GM10266 (cell line): ENCODE data around the gene SLC6A16.

Experiments used
- DNase-seq: peaks from one replicate; pipeline ENCODE4 v3.0.0; 2012; ENCODE audit errors: extremely low spot score
- TF ChIP-seq, protein P1 (sequence below): IDR thresholded peaks from 2 replicates; pipeline ENCODE4 v1.5.1; 2012; ENCODE audit warnings: mild to moderate bottlenecking, low read depth; ENCODE audit not compliant: control insufficient read depth, insufficient read depth; ENCODE audit errors: missing control alignments

SLC6A16 gene

DNA sequence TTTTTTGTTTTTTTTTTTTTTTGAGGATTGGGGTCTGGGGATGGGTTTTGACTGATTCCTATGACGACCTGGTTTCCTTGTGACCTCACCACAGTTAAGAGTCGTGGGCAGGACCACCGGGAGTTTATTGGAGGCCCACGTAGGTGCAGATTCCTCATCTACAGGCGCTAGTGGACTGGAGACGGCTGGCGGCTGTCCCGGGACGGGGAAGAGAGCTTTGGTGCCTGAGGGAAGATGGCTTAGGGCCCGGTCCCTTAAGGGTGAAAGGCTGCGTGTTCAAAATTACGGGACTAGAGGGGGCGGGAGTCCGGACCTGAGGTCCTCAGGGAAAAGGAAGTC is 37.9 kb upstream of the SLC6A16 start:
- TF ChIP-seq, protein P1, sequence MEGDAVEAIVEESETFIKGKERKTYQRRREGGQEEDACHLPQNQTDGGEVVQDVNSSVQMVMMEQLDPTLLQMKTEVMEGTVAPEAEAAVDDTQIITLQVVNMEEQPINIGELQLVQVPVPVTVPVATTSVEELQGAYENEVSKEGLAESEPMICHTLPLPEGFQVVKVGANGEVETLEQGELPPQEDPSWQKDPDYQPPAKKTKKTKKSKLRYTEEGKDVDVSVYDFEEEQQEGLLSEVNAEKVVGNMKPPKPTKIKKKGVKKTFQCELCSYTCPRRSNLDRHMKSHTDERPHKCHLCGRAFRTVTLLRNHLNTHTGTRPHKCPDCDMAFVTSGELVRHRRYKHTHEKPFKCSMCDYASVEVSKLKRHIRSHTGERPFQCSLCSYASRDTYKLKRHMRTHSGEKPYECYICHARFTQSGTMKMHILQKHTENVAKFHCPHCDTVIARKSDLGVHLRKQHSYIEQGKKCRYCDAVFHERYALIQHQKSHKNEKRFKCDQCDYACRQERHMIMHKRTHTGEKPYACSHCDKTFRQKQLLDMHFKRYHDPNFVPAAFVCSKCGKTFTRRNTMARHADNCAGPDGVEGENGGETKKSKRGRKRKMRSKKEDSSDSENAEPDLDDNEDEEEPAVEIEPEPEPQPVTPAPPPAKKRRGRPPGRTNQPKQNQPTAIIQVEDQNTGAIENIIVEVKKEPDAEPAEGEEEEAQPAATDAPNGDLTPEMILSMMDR: no peak
- peak; percentile 46 for DNase-seq

DNA sequence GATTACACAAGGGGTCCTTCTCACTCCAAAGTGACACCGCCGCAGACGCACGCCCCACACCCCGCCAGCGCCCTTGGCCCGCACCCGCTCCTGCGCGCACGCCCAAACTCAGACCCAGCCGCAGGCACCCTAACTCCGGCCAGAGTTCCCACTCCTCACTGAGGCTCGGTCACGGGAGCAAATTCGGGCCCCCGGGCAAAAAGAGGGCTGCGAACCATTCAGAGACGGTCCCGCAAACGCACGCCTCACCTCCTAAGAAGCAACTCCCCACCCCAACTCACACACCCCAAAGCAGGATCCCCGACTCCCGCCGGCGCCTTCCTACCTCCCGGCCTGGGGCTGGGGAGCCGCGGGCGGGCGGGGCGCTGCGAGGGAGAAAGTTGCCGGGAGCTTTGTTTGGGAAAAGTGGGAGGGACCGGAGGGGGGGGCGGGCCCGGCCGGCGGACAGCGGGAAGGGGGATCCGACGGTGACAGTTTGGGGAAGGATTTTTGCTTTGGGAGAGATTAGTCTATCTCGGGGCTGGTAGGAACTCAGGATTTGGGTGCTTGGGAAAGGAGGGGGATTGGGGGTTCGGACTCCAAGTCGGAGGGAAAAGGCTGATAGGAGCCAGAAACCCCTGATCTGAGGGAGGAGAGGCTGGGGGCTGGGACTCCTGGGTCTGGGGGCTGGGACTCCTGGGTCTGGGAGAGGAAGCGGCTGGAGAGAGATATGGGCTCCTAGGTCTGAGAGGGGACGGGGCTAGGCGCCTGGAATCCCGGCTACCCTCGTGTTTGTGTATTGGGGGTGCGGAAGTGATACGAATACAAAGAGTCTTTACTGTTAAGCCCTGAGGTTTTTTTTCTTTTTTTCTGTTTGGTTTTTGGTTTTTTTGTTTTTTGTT is 37.3 kb upstream of the SLC6A16 start, which contains the start of gene TEAD2:
Gene TEAD2, minus strand, starts transcription at position 369 of the 881 bp plus-strand sequence. CDS start 2,341 bp downstream, outside the sequence.
- no peak for DNase-seq
- TF ChIP-seq, protein P1: no peak

DNA sequence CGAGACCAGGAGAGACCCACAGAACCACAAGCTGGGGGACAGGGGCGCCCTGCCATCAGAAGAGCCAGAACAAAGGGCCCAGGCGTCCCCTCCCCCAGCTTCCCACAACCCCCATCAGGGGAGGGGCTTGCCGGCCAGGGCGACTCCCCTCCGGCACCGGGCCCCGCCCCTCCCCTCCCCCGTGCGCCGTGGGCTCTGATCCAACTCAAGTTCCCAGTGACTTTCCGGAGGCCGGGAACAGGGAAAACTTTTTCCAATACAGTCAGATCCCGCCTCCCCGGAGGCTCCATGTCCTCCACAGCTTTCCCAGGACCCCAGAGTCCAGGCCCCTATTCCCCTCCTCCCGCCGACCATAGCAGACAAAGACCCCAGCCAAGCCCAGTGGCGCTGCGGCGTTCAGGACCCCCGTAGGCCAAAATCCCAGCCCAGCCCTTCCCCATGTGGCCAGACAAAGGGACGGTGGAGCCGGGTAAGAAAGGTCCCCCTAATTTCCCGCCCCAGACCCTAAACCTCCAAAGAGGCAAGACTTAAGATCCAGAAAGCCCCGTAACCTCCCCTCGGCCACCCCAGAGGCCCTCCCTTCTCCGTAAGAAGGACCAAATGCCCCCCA is 36.6 kb upstream of the SLC6A16 start:
- TF ChIP-seq, protein P1: no peak
- DNase-seq: no peak

DNA sequence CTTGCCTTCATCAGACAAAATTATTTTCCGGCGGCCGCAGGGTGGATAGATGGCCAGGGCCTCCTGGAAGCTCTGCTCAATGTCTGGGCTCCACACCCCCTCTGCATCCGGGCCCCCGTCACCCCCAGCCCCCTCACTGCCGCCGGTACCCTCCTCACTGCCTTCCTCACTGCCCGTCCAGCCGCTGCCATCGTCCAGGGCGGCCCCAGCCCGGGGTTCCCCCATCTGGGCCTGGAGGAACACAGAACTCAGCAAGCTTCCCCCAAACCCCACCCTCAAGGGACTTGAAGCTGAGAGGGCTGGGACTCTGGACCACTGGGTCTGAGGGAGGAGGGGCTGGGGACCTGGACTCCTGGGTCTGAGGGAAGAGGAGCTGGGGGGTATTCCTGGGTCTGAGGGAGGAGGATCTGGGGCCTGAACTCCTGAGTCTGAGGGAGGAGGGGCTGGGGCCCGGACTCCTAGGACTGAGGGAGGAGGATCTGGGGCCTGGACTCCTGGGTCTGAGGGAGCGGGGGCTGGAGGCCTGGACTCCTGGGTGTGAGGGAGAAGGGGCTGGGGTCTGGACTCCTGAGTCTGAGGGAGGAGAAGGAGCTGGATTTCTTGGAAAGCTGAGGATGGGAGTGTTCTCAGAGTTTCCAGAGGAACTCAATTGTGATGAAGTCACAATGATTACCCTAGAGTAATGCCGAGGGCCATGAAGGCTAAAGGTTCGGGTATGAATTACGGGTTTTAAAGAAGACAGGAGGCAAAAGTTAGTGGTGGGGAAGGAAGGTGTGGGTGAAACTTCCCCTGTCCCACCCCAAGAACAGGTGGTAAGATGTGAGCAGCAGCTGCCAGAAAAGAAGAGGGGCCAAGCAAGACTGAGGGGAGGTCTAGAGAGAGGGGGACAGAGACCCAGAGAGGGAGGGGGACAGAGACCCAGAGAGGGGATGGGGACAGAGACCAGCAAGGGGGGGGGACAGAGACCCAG is 35.1 kb upstream of the SLC6A16 start:
- TF ChIP-seq, protein P1: no peak
- no peak for DNase-seq

DNA sequence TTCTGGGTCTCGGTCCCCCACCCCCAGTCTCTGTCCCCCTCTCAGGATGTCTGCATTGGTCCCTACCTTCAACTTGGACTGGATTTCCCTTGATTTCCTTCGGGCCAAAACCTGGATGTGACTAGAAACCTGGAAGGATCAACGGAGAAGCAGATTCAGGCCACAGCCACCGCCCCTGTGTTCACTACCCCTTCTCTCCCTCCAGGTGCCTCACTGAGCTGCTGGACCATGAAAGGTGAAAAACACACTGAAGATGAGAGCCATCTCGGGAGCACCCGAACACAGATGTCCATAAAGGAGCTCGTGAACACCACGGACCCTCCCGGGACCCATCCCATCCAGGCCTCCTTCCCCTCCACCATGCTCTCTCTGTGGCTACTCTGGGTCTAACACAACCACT is 32.2 kb upstream of the SLC6A16 start:
- TF ChIP-seq, protein P1: no peak
- no peak for DNase-seq

DNA sequence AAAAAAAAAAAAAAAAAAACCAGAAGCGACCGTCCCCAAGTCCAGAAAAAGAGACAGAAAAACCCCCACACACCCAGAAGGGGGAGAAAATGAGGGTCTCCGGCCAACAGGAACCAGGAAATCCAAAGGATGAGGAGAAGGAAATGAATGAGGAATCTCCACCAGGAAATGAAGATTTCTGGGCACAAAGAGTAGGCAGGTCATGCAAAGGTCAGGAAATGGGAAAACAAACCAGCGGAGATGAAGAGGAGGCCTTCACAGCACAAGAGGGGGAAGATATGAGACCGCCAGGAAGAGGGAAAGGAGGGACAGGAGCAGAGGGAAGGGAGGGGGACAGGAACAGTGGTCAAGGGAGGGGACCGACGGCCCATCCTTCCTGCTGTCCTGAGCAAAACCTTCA is 31.4 kb upstream of the SLC6A16 start:
- no peak for DNase-seq
- TF ChIP-seq, protein P1: no peak

DNA sequence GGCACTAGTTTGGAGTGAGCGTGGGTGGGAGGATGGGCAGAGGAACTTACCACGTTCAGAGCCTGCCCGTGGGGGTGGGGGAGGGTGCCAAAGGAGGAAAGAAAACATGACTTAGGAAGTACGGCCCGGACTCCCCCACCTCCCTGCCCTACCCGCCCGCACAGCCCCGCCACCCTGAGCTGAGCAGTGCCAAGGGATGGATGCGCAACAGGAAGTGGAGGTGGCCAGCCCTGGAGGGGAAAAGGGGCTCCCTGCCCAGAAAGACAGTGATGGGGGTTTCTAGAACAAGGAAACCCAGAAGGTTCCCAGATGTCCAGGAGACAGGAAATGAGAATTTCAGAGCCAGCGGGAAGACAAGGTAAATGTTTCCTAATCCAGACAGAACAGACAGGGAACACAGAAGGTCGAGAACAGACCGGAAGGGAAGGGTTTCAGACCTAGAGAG is 30.9 kb upstream of the SLC6A16 start:
- DNase-seq: no peak
- TF ChIP-seq, protein P1: no peak
